Measurements from ENCODE around the gene TFB1M.

GRCh38 chr6:155234687-155235086 is 79.6 kb downstream of the TFB1M start:
- no peak for TF ChIP-seq CTCF (IDR thresholded peaks at IDR 0.05; ENCODE audit: low read depth, low read length)
- TF ChIP-seq EZH2phosphoT487 (IDR thresholded peaks at IDR 0.05; ENCODE audit: low read depth), result no peak
